CD14-positive monocyte (primary cell): ENCODE measurements around the gene COL27A1. TPM values are rescaled to one million over a fixed set of nuclear protein-coding genes. Genes with fewer than 3 reads are reported as not detected.

Source experiments
- DNase-seq, 3 donors: peaks; one replicate each; pipeline ENCODE4 v3.0.0-alpha.2; 2011 to 2022
- H2AFZ ChIP-seq: 2 replicates; pipeline ENCODE4 v1.6.0; 2012; ENCODE audit warnings: mild to moderate bottlenecking, low read depth, low read length, inconsistent platforms; ENCODE audit not compliant: insufficient read depth, poor library complexity, severe bottlenecking
- H3K27ac ChIP-seq, 2 donors: 1 replicate in 1 of 2; 2 replicates in 1 of 2; pipeline ENCODE4 v1.5.1; 2012 to 2013; ENCODE audit warnings: low read length in 2 of 2, control low read depth in 1 of 2, inconsistent platforms in 1 of 2, low read depth in 1 of 2, mild to moderate bottlenecking in 1 of 2
- H3K27me3 ChIP-seq, 2 donors: one replicate each; pipeline versions ENCODE4 v1.6.0 to v1.6.1; 2011 to 2013; ENCODE audit warnings: low read length in 2 of 2; ENCODE audit not compliant: control insufficient read depth in 2 of 2, insufficient read depth in 2 of 2
- H3K36me3 ChIP-seq, 2 donors: replicated peaks in 1 of 2; 1 replicate in 1 of 2; 2 replicates in 1 of 2; pipeline versions ENCODE4 v1.5.1 to v1.6.1; 2012 to 2013; ENCODE audit warnings: low read length in 2 of 2, control low read depth in 1 of 2, inconsistent platforms in 1 of 2, mild to moderate bottlenecking in 1 of 2; ENCODE audit not compliant: insufficient read depth in 2 of 2, control insufficient read depth in 1 of 2
- H3K4me1 ChIP-seq, 2 donors: 1 replicate in 1 of 2; 2 replicates in 1 of 2; pipeline versions ENCODE4 v1.5.1 to v1.6.1; 2012 to 2013; ENCODE audit warnings: low read length in 2 of 2, control low read depth in 1 of 2, inconsistent platforms in 1 of 2, mild to moderate bottlenecking in 1 of 2, moderate library complexity in 1 of 2; ENCODE audit not compliant: insufficient read depth in 2 of 2, control insufficient read depth in 1 of 2
- H3K4me2 ChIP-seq: replicated peaks from 2 replicates; pipeline ENCODE3; 2012; ENCODE audit warnings: low read length, moderate library complexity, mild to moderate bottlenecking; ENCODE audit not compliant: poor library complexity, severe bottlenecking; ENCODE audit errors: extremely low read depth
- H3K4me3 ChIP-seq, 3 experiments: fragments of 200-600 bp in 1 of 3; sonication (generic) in 1 of 3; replicated peaks in 1 of 3; 1 replicate in 2 of 3; 2 replicates in 1 of 3; pipeline ENCODE4 v1.5.1; 2011 to 2013; ENCODE audit warnings: low read length in 3 of 3, mild to moderate bottlenecking in 3 of 3, control low read depth in 2 of 3, low read depth in 2 of 3, inconsistent platforms in 1 of 3, moderate library complexity in 1 of 3
- H3K79me2 ChIP-seq: 2 replicates; pipeline ENCODE4 v1.6.0; 2012; ENCODE audit warnings: mild to moderate bottlenecking, control low read depth, inconsistent platforms, low read length, moderate library complexity; ENCODE audit not compliant: insufficient read depth
- H3K9ac ChIP-seq: 2 replicates; pipeline ENCODE4 v1.6.0; 2017; ENCODE audit warnings: low read length, mild to moderate bottlenecking; ENCODE audit not compliant: insufficient read depth, poor library complexity, severe bottlenecking
- H3K9me3 ChIP-seq, 2 donors: replicated peaks in 1 of 2; 1 replicate in 1 of 2; 2 replicates in 1 of 2; pipeline versions ENCODE4 v1.5.1 to v1.6.1; 2012 to 2013; ENCODE audit warnings: low read length in 2 of 2, control low read depth in 1 of 2; ENCODE audit not compliant: control insufficient read depth in 1 of 2, insufficient read depth in 1 of 2
- H4K20me1 ChIP-seq: 2 replicates; pipeline ENCODE4 v1.6.0; 2012; ENCODE audit warnings: mild to moderate bottlenecking, low read length, control low read depth, moderate library complexity; ENCODE audit not compliant: insufficient read depth
- H3K27ac Mint-ChIP-seq, 7 donors: one replicate each; pipeline ENCODE4 v1.8.0; 2020; ENCODE audit warnings: mild to moderate bottlenecking in 7 of 7, mixed read lengths in 7 of 7, moderate library complexity in 6 of 7, inconsistent platforms in 2 of 7
- H3K27me3 Mint-ChIP-seq, 3 donors: one replicate each; pipeline ENCODE4 v1.8.0; 2021 to 2022; ENCODE audit warnings: low read depth in 3 of 3, mild to moderate bottlenecking in 3 of 3, mixed read lengths in 3 of 3, moderate library complexity in 3 of 3, inconsistent platforms in 1 of 3
- H3K36me3 Mint-ChIP-seq, 2 donors: one replicate each; pipeline ENCODE4 v1.8.0; 2020; ENCODE audit warnings: mixed read lengths in 2 of 2, inconsistent platforms in 1 of 2, mild to moderate bottlenecking in 1 of 2
- H3K4me1 Mint-ChIP-seq: one replicate; pipeline ENCODE4 v1.8.0; 2020; ENCODE audit warnings: mild to moderate bottlenecking, mixed read lengths
- H3K4me3 Mint-ChIP-seq, 2 donors: one replicate each; pipeline ENCODE4 v1.8.0; 2020; ENCODE audit warnings: mild to moderate bottlenecking in 2 of 2, mixed read lengths in 2 of 2, moderate library complexity in 1 of 2
- H3K9me3 Mint-ChIP-seq, 7 donors: one replicate each; pipeline ENCODE4 v1.8.0; 2020 to 2022; ENCODE audit warnings: mixed read lengths in 7 of 7, mild to moderate bottlenecking in 6 of 7, moderate library complexity in 6 of 7, inconsistent platforms in 2 of 7
- CTCF ChIP-seq: fragments of 200-600 bp; IDR thresholded peaks from one replicate; pipeline ENCODE4 v1.8.0; 2022; ENCODE audit warnings: antibody characterized with exemption, mild to moderate bottlenecking
- WGBS: methylation state at CpG from one replicate; pipeline ENCODE4 v1.1.5; 2013; ENCODE audit warnings: missing lambda C conversion rate; ENCODE audit not compliant: insufficient coverage; 5-methylcytosine and 5-hydroxymethylcytosine counted together
- intact Hi-C, 2 donors: fragments of 100-400 bp; cut with micrococcal nuclease; formaldehyde crosslinking; loops; one replicate each; pipeline versions ENCODE4 v1.15.0 to v1.15.1; 2023
- polyA plus RNA-seq, 3 donors: library from polyadenylated mRNA; depleted of rRNA in 1 of 3; unstranded in 2 of 3; stranded (reverse) in 1 of 3; fragments of 300-500 nt in 2 of 3; fragments of >200 nt in 1 of 3; fragmentation: Illumina TruSeq in 2 of 3; gene quantifications; 1 replicate in 2 of 3; 2 replicates in 1 of 3; pipeline ENCODE4 v1.2.3, GENCODE V29; 2012 to 2021

COL27A1 gene
- polyA plus RNA-seq, 3 donors = 0.03 TPM; not detected in 2

GRCh38 chr9:114308361-114308950 lies 153.1 kb downstream of the COL27A1 start:
- Mint-ChIP-seq H3K27ac (no peak overlapping the region), H3K4me3 (no peak overlapping the region), H3K36me3 (no peaks in the 10 kb centered on the region), H3K27me3 (peaks cover 2 to 6% (median 3%) of the 10 kb centered on the region in 3 donors), H3K9me3 (no peaks in the 10 kb centered on the region), H3K4me1 (peaks cover 4% of the 10 kb centered on the region)
- Histone ChIP-seq H3K9me3 (no peaks in the 10 kb centered on the region), H3K27ac (no peak overlapping the region), H3K4me2 (no peak overlapping the region), H4K20me1 (no peaks in the 10 kb centered on the region), H3K36me3 (no peaks in the 10 kb centered on the region), H3K4me1 (no peaks in the 10 kb centered on the region), H3K27me3 (no peaks in the 10 kb centered on the region), H3K79me2 (no peaks in the 10 kb centered on the region), H2AFZ (no peak overlapping the region), H3K4me3 (no peak overlapping the region), H3K9ac (no peak overlapping the region)
- 98% methylated on average over 8 of the region's 13 CpGs for WGBS
- intact Hi-C loops = no loop called here
- DNase-seq = peak in 1 of 3 donors; percentile 3
- no peak for TF ChIP-seq CTCF

GRCh38 chr9:114309096-114309495 lies 153.8 kb downstream of the COL27A1 start:
- TF ChIP-seq CTCF = no peak
- no peaks in the 10 kb centered on the region for H3K9me3 ChIP-seq
- 90% methylated on average over 2 of the region's 13 CpGs for WGBS
- H3K4me3 ChIP-seq = no peak overlapping the region
- H3K36me3 ChIP-seq = no peaks in the 10 kb centered on the region
- no peaks in the 10 kb centered on the region for H3K4me1 ChIP-seq
- H3K79me2 ChIP-seq = no peaks in the 10 kb centered on the region
- H3K27ac ChIP-seq = no peak overlapping the region
- H3K4me1 Mint-ChIP-seq = peaks cover 4% of the 10 kb centered on the region
- H2AFZ ChIP-seq = no peak overlapping the region
- no peak overlapping the region for H3K4me2 ChIP-seq
- no peaks in the 10 kb centered on the region for H3K36me3 Mint-ChIP-seq
- peak in 1 of 3 donors; percentile 1 for DNase-seq
- H3K9me3 Mint-ChIP-seq = peaks cover 0 to 2% (median 0%) of the 10 kb centered on the region in 7 donors
- H4K20me1 ChIP-seq = no peaks in the 10 kb centered on the region
- H3K27me3 Mint-ChIP-seq = peaks cover 2 to 6% (median 3%) of the 10 kb centered on the region in 3 donors
- intact Hi-C loops = no loop called here
- no peak overlapping the region for H3K4me3 Mint-ChIP-seq
- H3K27me3 ChIP-seq = no peaks in the 10 kb centered on the region
- no peak overlapping the region for H3K9ac ChIP-seq
- no peak overlapping the region for H3K27ac Mint-ChIP-seq
